HepG2 (cell line): ENCODE data around the gene HMGB2. TPM values are rescaled to one million over a fixed set of nuclear protein-coding genes. Genes with fewer than 3 reads are reported as not detected.

ENCODE experiments used
- ATAC-seq: fragments of 200-7000 bp; cut with Tn5 transposase; 3 replicates; pipeline ENCODE4 v1.9.1; 2020; ENCODE audit warnings: mild to moderate bottlenecking, moderate library complexity
- BruUV-seq: library from RNA; stranded (reverse); fragments of 400-500 nt; replicated peaks from 2 replicates; lab custom pipeline; 2021; lab: Mats Ljungman, UMichigan
- CTCF ChIA-PET: fragments of 300-600 bp; formaldehyde crosslinking; extraction: SDS; loops from one replicate; lab custom pipeline; 2021; ENCODE audit warnings: low total read pairs, inconsistent platforms, low intra/inter-chr PET ratio; lab: Yijun Ruan, JAX
- POLR2A ChIA-PET: fragments of 350-600 bp; sonication (Branson Sonifier 250); formaldehyde crosslinking; loops from one replicate; lab custom pipeline; 2020; ENCODE audit warnings: antibody characterized with exemption, inconsistent platforms; lab: Yijun Ruan, JAX
- DNase-seq: peaks from one replicate; pipeline ENCODE4 v3.0.0-alpha.2; 2015; ENCODE audit warnings: low spot score
- FAIRE-seq: peaks from 3 replicates; lab custom pipeline; 2011; peaks lifted over from hg19 to GRCh38; lab: Jason Lieb, UNC
- H2AFZ ChIP-seq: one replicate; pipeline ENCODE4 v1.6.1; 2011; ENCODE audit warnings: low read length, inconsistent platforms
- H3K27ac ChIP-seq: fragments of 300-600 bp; 3 replicates; pipeline ENCODE4 v1.8.0; 2011; ENCODE audit warnings: mixed run types, mild to moderate bottlenecking, mixed read lengths, low read length, inconsistent platforms; ENCODE audit not compliant: insufficient read depth; ENCODE audit errors: extremely low read length
- H3K27me3 ChIP-seq, 2 experiments: fragments of 200-600 bp in 1 of 2; 2 replicates in 1 of 2; 3 replicates in 1 of 2; pipeline versions ENCODE4 v1.6.0 to v1.8.0; 2011; ENCODE audit warnings: low read length in 2 of 2, mild to moderate bottlenecking in 2 of 2, moderate library complexity in 2 of 2, inconsistent platforms in 1 of 2; ENCODE audit not compliant: insufficient read depth in 2 of 2, control insufficient read depth in 1 of 2
- H3K36me3 ChIP-seq, 2 experiments: fragments of 200-600 bp in 1 of 2; replicated peaks in 1 of 2; 2 replicates in 1 of 2; 3 replicates in 1 of 2; pipeline versions ENCODE4 v1.5.1 to v1.8.0; 2011; ENCODE audit warnings: low read length in 2 of 2, inconsistent platforms in 1 of 2; ENCODE audit not compliant: insufficient read depth in 2 of 2, control insufficient read depth in 1 of 2
- H3K4me1 ChIP-seq: 2 replicates; pipeline ENCODE4 v1.5.1; 2012; ENCODE audit warnings: low read length, inconsistent platforms; ENCODE audit not compliant: insufficient read depth
- H3K4me2 ChIP-seq: 2 replicates; pipeline ENCODE4 v1.6.0; 2011; ENCODE audit warnings: low read depth, low read length, inconsistent platforms
- H3K4me3 ChIP-seq, 3 experiments: fragments of 200-600 bp in 1 of 3; sonication (generic), shearing (Covaris generic) in 1 of 3; replicated peaks in 1 of 3; 2 replicates each; pipeline ENCODE4 v1.5.1; 2011 to 2016; ENCODE audit warnings: low read length in 3 of 3, inconsistent platforms in 2 of 3, low read depth in 2 of 3, mild to moderate bottlenecking in 2 of 3, control low read depth in 1 of 3, mixed read lengths in 1 of 3; ENCODE audit not compliant: insufficient read depth in 1 of 3
- H3K79me2 ChIP-seq: one replicate; pipeline ENCODE4 v1.6.1; 2011; ENCODE audit warnings: low read length, inconsistent platforms; ENCODE audit not compliant: insufficient read depth
- H3K9ac ChIP-seq: 2 replicates; pipeline ENCODE4 v1.6.0; 2011; ENCODE audit warnings: mild to moderate bottlenecking, low read depth, low read length, inconsistent platforms; ENCODE audit not compliant: insufficient read depth
- H3K9me3 ChIP-seq: 2 replicates; pipeline ENCODE4 v1.5.1; 2012; ENCODE audit warnings: mild to moderate bottlenecking, low read length
- H4K20me1 ChIP-seq: 2 replicates; pipeline ENCODE4 v1.6.0; 2011; ENCODE audit warnings: inconsistent platforms, mild to moderate bottlenecking, low read length, moderate library complexity; ENCODE audit not compliant: insufficient read depth
- ARNTL ChIP-seq: sonication (generic); formaldehyde crosslinking; IDR thresholded peaks from 2 replicates; pipeline ENCODE4 v1.4.0; 2020; ENCODE audit warnings: mild to moderate bottlenecking, missing genetic modification reagents
- RFX3 ChIP-seq: IDR thresholded peaks from 2 replicates; pipeline ENCODE4 v1.6.1; 2016; ENCODE audit warnings: missing biosample characterization, missing genetic modification reagents
- ZNF317 ChIP-seq: sonication (generic); formaldehyde crosslinking; IDR thresholded peaks from 2 replicates; pipeline ENCODE4 v1.5.0; 2020; ENCODE audit warnings: mild to moderate bottlenecking, missing genetic modification reagents
- ZNF513 ChIP-seq: sonication (generic); formaldehyde crosslinking; conservative IDR thresholded peaks from 2 replicates; pipeline ENCODE4 v1.5.0; 2020; ENCODE audit warnings: missing genetic modification reagents
- ZNF556 ChIP-seq: sonication (generic); formaldehyde crosslinking; IDR thresholded peaks from 2 replicates; pipeline ENCODE4 v1.4.0; 2020; ENCODE audit warnings: mild to moderate bottlenecking, missing genetic modification reagents, borderline replicate concordance
- ZSCAN12 ChIP-seq: sonication (generic); formaldehyde crosslinking; IDR thresholded peaks from 2 replicates; pipeline ENCODE4 v1.9.0; 2021; ENCODE audit warnings: mild to moderate bottlenecking, missing genetic modification reagents
- WGBS: methylation state at CpG from one replicate; pipeline ENCODE4 v1.1.6; 2017; ENCODE audit warnings: low lambda C conversion rate; 5-methylcytosine and 5-hydroxymethylcytosine counted together
- in situ Hi-C: cut with HindIII; loops from 2 replicates; pipeline ENCODE4 v1.10.0; 2017; ENCODE audit warnings: low pct_unique_long_range_greater_than_20kb; ENCODE audit not compliant: extremely low pct_ligation_motif_present
- intact Hi-C: fragments of 100-400 bp; cut with micrococcal nuclease; formaldehyde crosslinking; loops from one replicate; pipeline ENCODE4 v1.10.0; 2022; ENCODE audit not compliant: unreplicated experiment
- polyA plus RNA-seq, 8 experiments: library from polyadenylated mRNA; depleted of rRNA in 3 of 8; stranded (reverse) in 7 of 8; unstranded in 1 of 8; fragments of >200 nt; fragmentation: Illumina TruSeq in 4 of 8; extraction: Trizol in 4 of 8; gene quantifications; 2 replicates each; pipeline versions ENCODE4 v1.2.1 to v1.2.3, GENCODE V29; 2011 to 2016; ENCODE audit warnings: low read depth in 4 of 8, missing spikeins in 1 of 8, mixed read lengths in 1 of 8; ENCODE audit not compliant: insufficient read depth in 1 of 8
- total RNA-seq, 5 experiments: library from RNA; depleted of rRNA; stranded (reverse); fragments of >200 nt; fragmentation: Illumina TruSeq; extraction: Trizol; gene quantifications; 2 replicates each; pipeline ENCODE4 v1.2.3, GENCODE V29; 2016; ENCODE audit warnings: low read depth in 1 of 5
- TF ChIP-seq, protein P1 (sequence below): IDR thresholded peaks from 2 replicates; pipeline ENCODE4 v1.6.1; 2016; ENCODE audit warnings: missing compliant biosample characterization, missing genetic modification reagents, borderline replicate concordance

Gene HMGB2
- total and polyA plus RNA-seq, 2 of the 13 experiments (the other 11 are each of a cell fraction or from before 2014, with no cell fraction given): 90.5 to 332 TPM

GRCh38 chr4:173357939-173358338 lies 23.8 kb upstream of the HMGB2 start (continued):
- TF ChIP-seq, protein P1, sequence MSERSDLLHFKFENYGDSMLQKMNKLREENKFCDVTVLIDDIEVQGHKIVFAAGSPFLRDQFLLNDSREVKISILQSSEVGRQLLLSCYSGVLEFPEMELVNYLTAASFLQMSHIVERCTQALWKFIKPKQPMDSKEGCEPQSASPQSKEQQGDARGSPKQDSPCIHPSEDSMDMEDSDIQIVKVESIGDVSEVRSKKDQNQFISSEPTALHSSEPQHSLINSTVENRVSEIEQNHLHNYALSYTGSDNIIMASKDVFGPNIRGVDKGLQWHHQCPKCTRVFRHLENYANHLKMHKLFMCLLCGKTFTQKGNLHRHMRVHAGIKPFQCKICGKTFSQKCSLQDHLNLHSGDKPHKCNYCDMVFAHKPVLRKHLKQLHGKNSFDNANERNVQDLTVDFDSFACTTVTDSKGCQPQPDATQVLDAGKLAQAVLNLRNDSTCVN (CRISPR knock-in tag): no peak
- TF ChIP-seq ARNTL (CRISPR knock-in tag): no peak

DNA sequence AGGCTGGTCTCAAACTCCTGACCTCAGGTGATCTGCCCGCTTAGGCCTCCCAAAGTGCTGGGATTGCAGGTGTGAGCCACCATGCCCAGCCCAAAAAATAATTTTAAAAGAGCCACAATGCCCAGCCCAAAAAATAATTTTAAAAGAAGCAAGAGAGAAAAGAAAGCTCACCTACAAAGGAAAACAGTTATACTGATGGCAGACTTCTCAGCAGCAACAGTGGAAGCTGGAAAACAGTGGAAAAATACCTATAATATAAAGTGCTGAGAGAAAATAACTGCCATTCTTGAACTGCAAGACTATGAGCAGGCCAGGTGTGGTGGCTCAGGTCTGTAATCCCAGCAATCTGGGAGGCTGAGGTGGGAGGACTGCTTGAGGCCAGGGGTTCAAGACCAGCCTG lies 13.3 kb upstream of the HMGB2 start:
- no peak overlapping the region for H3K4me3 ChIP-seq
- H3K79me2 ChIP-seq: no peaks in the 10 kb centered on the region
- no peak overlapping the region for H3K9ac ChIP-seq
- CTCF ChIA-PET: no interaction called here
- no peaks in the 10 kb centered on the region for H3K9me3 ChIP-seq
- H3K36me3 ChIP-seq: no peaks in the 10 kb centered on the region
- FAIRE-seq (no peak), ATAC-seq (no peak)
- H3K4me2 ChIP-seq: no peak overlapping the region
- in situ Hi-C loops (no loop called here), intact Hi-C loops (no loop called here)
- POLR2A ChIA-PET: interaction anchor here (0.9 kb wide), 1 partner anchor 13 kb away, joined by 3 read pairs; the partner anchor contains the start of gene HMGB2
- H3K27me3 ChIP-seq: no peaks in the 10 kb centered on the region
- H2AFZ ChIP-seq: no peak overlapping the region
- WGBS: 56% methylated on average over 1 of the region's 1 CpG
- TF ChIP-seq RFX3 (no peak), ZNF513 (CRISPR knock-in tag) (no peak), ZNF556 (CRISPR knock-in tag) (no peak), ZSCAN12 (CRISPR knock-in tag) (no peak), ZNF317 (peak; percentile 95)
- TF ChIP-seq, all 625 proteins: peak for 1
- DNase-seq: no peak
- Histone ChIP-seq H3K27ac (no peak overlapping the region), H3K4me1 (no peaks in the 10 kb centered on the region), H4K20me1 (no peaks in the 10 kb centered on the region)
- BruUV-seq: no TSS peak
